Measurements from ENCODE around the gene TACR3.

TACR3 gene

DNA sequence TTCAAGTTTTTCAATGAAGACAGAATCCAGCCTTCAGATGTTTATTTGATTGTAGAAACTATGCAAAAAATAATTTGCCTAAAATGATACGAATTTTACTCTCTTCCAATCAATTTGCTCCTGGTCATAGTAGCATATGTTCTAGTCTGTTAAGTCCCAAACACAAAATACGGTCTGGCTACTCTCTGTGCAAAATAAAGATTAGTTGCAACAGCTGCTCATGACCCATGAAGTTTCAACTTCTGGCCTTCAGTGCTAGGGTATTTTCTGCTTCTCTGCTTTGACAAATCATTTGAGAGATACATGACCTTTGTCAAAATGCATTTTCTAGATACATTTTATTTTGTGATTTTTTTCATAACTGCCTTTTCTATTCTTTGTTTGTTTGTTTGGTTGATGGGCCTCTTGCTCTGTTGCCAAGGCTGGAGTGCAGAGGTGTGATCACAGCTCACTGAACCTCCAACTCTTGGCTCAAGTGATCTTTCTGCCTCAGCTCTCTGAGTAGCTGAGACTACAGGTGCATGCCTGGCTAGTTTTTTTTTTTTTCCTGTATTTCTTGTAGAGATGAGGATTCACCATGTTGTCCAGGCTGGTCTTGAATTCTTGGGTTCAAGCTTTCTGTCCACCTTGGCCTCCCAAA is 55.2 kb downstream of the TACR3 start:
- intact Hi-C loops (cut with DNase I; ENCODE audit: low total_unique reads): no loop called here

GRCh38 chr4:103648541-103648940 is 71.2 kb downstream of the TACR3 start:
- no peak overlapping the region for H3K27ac ChIP-seq
- no peak for TF ChIP-seq CTCF (IDR thresholded peaks at IDR 0.05)
- DNase-seq: no peak
- intact Hi-C loops (cut with DNase I; ENCODE audit: low total_unique reads): no loop called here
- H3K4me3 ChIP-seq: no peak overlapping the region
- H3K36me3 ChIP-seq: no peaks in the 10 kb centered on the region
- H3K9me3 ChIP-seq: no peaks in the 10 kb centered on the region
- H3K4me1 ChIP-seq: no peaks in the 10 kb centered on the region
- H3K27me3 ChIP-seq: no peaks in the 10 kb centered on the region

More for the DNA sequence above, 55.2 kb downstream of the TACR3 start:
- no peak overlapping the region for H3K4me3 ChIP-seq
- no peak for TF ChIP-seq CTCF (IDR thresholded peaks at IDR 0.05)
- no peak overlapping the region for H3K27ac ChIP-seq
- DNase-seq: no peak
- no peaks in the 10 kb centered on the region for H3K36me3 ChIP-seq
- no peaks in the 10 kb centered on the region for H3K27me3 ChIP-seq
- no peaks in the 10 kb centered on the region for H3K9me3 ChIP-seq
- no peaks in the 10 kb centered on the region for H3K4me1 ChIP-seq

DNA sequence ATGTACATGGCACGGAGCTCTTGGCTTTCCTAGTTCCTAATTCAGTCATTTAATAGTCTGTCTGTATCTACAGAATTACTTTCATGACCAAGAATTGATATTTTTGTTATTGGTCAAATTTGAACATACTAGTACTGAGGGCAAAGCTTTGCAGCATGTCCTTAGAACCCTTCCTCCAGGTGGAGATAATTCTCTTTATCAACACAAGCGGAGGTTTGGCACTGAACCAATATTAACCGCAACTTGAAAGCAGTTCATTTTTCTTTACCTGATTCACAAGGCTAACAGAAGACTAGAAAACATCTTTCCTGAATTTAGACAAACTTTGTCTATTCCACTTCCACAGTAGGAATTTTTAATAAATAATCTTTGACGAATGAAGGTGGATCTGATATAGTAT is 73.8 kb downstream of the TACR3 start:
- DNase-seq: no peak
- peaks cover 0 to 4% (median 0%) of the 10 kb centered on the region in 3 donors for H3K9me3 ChIP-seq
- intact Hi-C loops (cut with DNase I; ENCODE audit: low total_unique reads): no loop called here
- H3K4me3 ChIP-seq: no peak overlapping the region
- H3K36me3 ChIP-seq: no peaks in the 10 kb centered on the region
- no peak for TF ChIP-seq CTCF (IDR thresholded peaks at IDR 0.05)
- H3K4me1 ChIP-seq: no peaks in the 10 kb centered on the region
- H3K27ac ChIP-seq: no peak overlapping the region
- H3K27me3 ChIP-seq: no peaks in the 10 kb centered on the region

DNA sequence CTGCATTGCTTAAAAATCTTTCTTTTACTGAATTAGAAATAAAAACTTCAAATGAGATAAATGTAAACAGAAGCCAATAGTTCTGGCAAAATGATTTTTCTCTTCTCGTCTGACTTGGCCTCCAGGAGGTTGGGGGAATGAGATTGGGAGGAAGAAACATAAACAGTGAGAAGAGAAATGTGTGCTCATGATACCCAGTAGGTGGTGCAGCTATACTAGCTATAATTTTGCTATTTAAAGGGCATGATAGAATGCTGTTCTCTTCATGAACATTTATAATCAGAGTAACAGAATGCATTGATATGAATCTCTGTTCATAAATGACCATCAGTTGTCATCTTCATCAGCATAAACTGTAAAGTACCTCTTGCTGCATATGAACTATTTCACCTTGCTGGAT is 85.5 kb downstream of the TACR3 start:
- Histone ChIP-seq H3K9me3 (no peaks in the 10 kb centered on the region), H3K4me3 (no peak overlapping the region), H3K4me1 (no peaks in the 10 kb centered on the region), H3K36me3 (no peaks in the 10 kb centered on the region), H3K27me3 (no peaks in the 10 kb centered on the region), H3K27ac (no peak overlapping the region)
- intact Hi-C loops (cut with DNase I; ENCODE audit: low total_unique reads): no loop called here
- no peak for DNase-seq
- no peak for TF ChIP-seq CTCF (IDR thresholded peaks at IDR 0.05)

- no peak for TF ChIP-seq CTCF (IDR thresholded peaks at IDR 0.05)
- Histone ChIP-seq H3K36me3 (no peaks in the 10 kb centered on the region), H3K4me3 (no peak overlapping the region), H3K27ac (no peak overlapping the region), H3K9me3 (no peaks in the 10 kb centered on the region), H3K4me1 (no peaks in the 10 kb centered on the region), H3K27me3 (no peaks in the 10 kb centered on the region)
- intact Hi-C loops (cut with DNase I; ENCODE audit: low total_unique reads): no loop called here
- no peak for DNase-seq
These were observed 93.5 kb downstream of the TACR3 start for GRCh38 chr4:103626296-103626695.

DNA sequence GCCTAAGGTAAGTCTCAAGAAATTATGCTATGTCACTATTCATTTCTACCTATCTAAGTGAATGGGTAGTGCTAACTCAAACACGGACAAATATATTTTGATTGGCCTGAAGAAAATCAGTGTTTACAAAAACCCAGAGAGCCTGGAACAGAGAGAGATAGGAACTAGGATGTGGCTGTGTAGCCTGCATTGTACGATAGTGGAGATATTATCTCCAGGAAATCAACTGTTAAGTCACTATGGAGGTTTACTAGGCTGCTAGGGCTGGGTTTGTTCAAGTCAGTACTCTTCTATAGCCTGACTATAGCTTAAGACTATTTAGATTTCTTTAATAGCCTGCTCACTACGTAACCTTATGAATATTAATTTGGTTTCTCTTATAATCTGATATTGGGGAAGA is 127.9 kb downstream of the TACR3 start:
- intact Hi-C loops (cut with DNase I; ENCODE audit: low total_unique reads): no loop called here
- H3K27ac ChIP-seq: no peak overlapping the region
- TF ChIP-seq CTCF (IDR thresholded peaks at IDR 0.05): no peak
- no peak overlapping the region for H3K4me3 ChIP-seq
- no peaks in the 10 kb centered on the region for H3K27me3 ChIP-seq
- DNase-seq: no peak
- no peaks in the 10 kb centered on the region for H3K4me1 ChIP-seq
- no peaks in the 10 kb centered on the region for H3K36me3 ChIP-seq
- H3K9me3 ChIP-seq: no peaks in the 10 kb centered on the region

Data from tibial artery (tissue), 4 donors.